GM12878 (cell line): ENCODE measurements around the gene FAM193A. TPM values are rescaled to one million over a fixed set of nuclear protein-coding genes. Genes with fewer than 3 reads are reported as not detected.

Experiments
- ATAC-seq: fragments of 200-7000 bp; cut with Tn5 transposase; 3 replicates; pipeline ENCODE4 v1.9.1; 2020; ENCODE audit warnings: mild to moderate bottlenecking, moderate library complexity
- Bru-seq: library from RNA; stranded (reverse); fragments of 400-500 nt; gene quantifications from one replicate; lab custom pipeline; 2021; lab: Mats Ljungman, UMichigan
- BruChase-seq, 2 experiments: library from RNA; stranded (reverse); fragments of 400-500 nt; gene quantifications; one replicate each; lab custom pipeline; 2021; lab: Mats Ljungman, UMichigan
- BruUV-seq: library from RNA; stranded (reverse); fragments of 400-500 nt; replicated peaks from 2 replicates; lab custom pipeline; 2021; lab: Mats Ljungman, UMichigan
- CTCF ChIA-PET: fragments of 300-600 bp; sonication (Branson Sonifier 250); formaldehyde crosslinking; extraction: SDS; loops from one replicate; lab custom pipeline; 2021; ENCODE audit warnings: inconsistent platforms; lab: Yijun Ruan, JAX
- POLR2A ChIA-PET: fragments of 350-600 bp; formaldehyde crosslinking; extraction: SDS; loops from one replicate; lab custom pipeline; 2021; ENCODE audit warnings: inconsistent platforms; lab: Charles Lee
- RAD21 ChIA-PET: fragments of 300-600 bp; sonication (Branson Sonifier 250); formaldehyde crosslinking; loops from one replicate; lab custom pipeline; 2023; ENCODE audit warnings: antibody characterized with exemption; ENCODE audit not compliant: unreplicated experiment; lab: Charles Lee
- SMC1A ChIA-PET: fragments of 300-600 bp; sonication (Branson Sonifier 250); formaldehyde crosslinking; loops from one replicate; lab custom pipeline; 2023; ENCODE audit not compliant: unreplicated experiment, uncharacterized antibody; lab: Charles Lee
- DNase-seq: peaks from one replicate; pipeline ENCODE4 v3.0.0-alpha.2; 2011; ENCODE audit warnings: low read depth, low spot score
- FAIRE-seq: peaks from 3 replicates; lab custom pipeline; 2011; peaks lifted over from hg19 to GRCh38; lab: Jason Lieb, UNC
- H2AFZ ChIP-seq: 2 replicates; pipeline ENCODE4 v1.6.0; 2011; ENCODE audit warnings: low read depth, low read length, control low read depth; ENCODE audit not compliant: control insufficient read depth
- H3K27ac ChIP-seq: 2 replicates; pipeline ENCODE4 v1.5.1; 2011; ENCODE audit warnings: control low read depth; ENCODE audit not compliant: control insufficient read depth, insufficient read depth
- H3K27me3 ChIP-seq, 2 experiments: replicated peaks in 1 of 2; 2 replicates each; pipeline versions ENCODE4 v1.6.0 to v1.6.1; 2011; ENCODE audit warnings: low read length in 1 of 2; ENCODE audit not compliant: control insufficient read depth in 2 of 2, insufficient read depth in 2 of 2
- H3K36me3 ChIP-seq, 2 experiments: 2 replicates each; pipeline ENCODE4 v1.5.1; 2011; ENCODE audit warnings: low read length in 1 of 2; ENCODE audit not compliant: control insufficient read depth in 2 of 2, insufficient read depth in 2 of 2
- H3K4me1 ChIP-seq: 2 replicates; pipeline ENCODE4 v1.6.1; 2011; ENCODE audit warnings: mild to moderate bottlenecking, low read length, moderate library complexity, mixed read lengths; ENCODE audit not compliant: control insufficient read depth, insufficient read depth
- H3K4me2 ChIP-seq: 2 replicates; pipeline ENCODE4 v1.6.0; 2011; ENCODE audit warnings: control low read depth; ENCODE audit not compliant: control insufficient read depth, insufficient read depth
- H3K4me3 ChIP-seq: fragments of 200-600 bp; sonication (generic); 2 replicates; pipeline ENCODE4 v1.5.1; 2016
- H3K79me2 ChIP-seq: 2 replicates; pipeline ENCODE4 v1.6.0; 2011; ENCODE audit warnings: low read length; ENCODE audit not compliant: control insufficient read depth, insufficient read depth
- H3K9ac ChIP-seq: 2 replicates; pipeline ENCODE4 v1.8.0; 2011; ENCODE audit warnings: low read length, control low read depth, mixed read lengths; ENCODE audit not compliant: control insufficient read depth, insufficient read depth
- H3K9me3 ChIP-seq: replicated peaks from 3 replicates; pipeline ENCODE4 v1.5.1; 2011; ENCODE audit warnings: mild to moderate bottlenecking, low read length; ENCODE audit not compliant: control insufficient read depth, insufficient read depth
- H4K20me1 ChIP-seq: 2 replicates; pipeline ENCODE4 v1.6.0; 2011; ENCODE audit not compliant: control insufficient read depth, insufficient read depth
- ATF7 ChIP-seq: fragments of 450-650 bp; IDR thresholded peaks from 2 replicates; pipeline ENCODE4 v1.6.1; 2016; ENCODE audit warnings: low read depth, mild to moderate bottlenecking
- BACH1 ChIP-seq: fragments of 450-650 bp; IDR thresholded peaks from 2 replicates; pipeline ENCODE4 v1.6.1; 2017; ENCODE audit warnings: mild to moderate bottlenecking, borderline replicate concordance
- CREM ChIP-seq: IDR thresholded peaks from 2 replicates; pipeline ENCODE4 v1.6.1; 2014; ENCODE audit warnings: antibody characterized with exemption, low read depth
- IKZF2 ChIP-seq, 2 experiments: fragments of 450-650 bp; IDR thresholded peaks; 2 replicates each; pipeline ENCODE4 v1.6.1; 2017; ENCODE audit warnings: mild to moderate bottlenecking in 2 of 2, moderate library complexity in 2 of 2
- MXI1 ChIP-seq: fragments of 150-350 bp; IDR thresholded peaks from 2 replicates; pipeline ENCODE4 v1.6.1; 2011; ENCODE audit warnings: low read depth, mild to moderate bottlenecking, inconsistent platforms, low read length, improper control_type of control experiment
- NFYA ChIP-seq: IDR thresholded peaks from 2 replicates; pipeline ENCODE4 v1.6.1; 2011; ENCODE audit warnings: low read depth, mild to moderate bottlenecking, low read length, improper control_type of control experiment, borderline replicate concordance
- PML ChIP-seq: IDR thresholded peaks from 2 replicates; pipeline ENCODE4 v1.6.1; 2012; ENCODE audit warnings: low read length, inconsistent platforms
- SIN3A ChIP-seq: IDR thresholded peaks from 2 replicates; pipeline ENCODE4 v1.6.1; 2012; ENCODE audit warnings: low read depth, low read length, improper control_type of control experiment
- SIX5 ChIP-seq: IDR thresholded peaks from 2 replicates; pipeline ENCODE4 v1.6.1; 2011; ENCODE audit warnings: mild to moderate bottlenecking, low read depth, low read length, moderate library complexity; ENCODE audit not compliant: severe bottlenecking
- SREBF1 ChIP-seq: IDR thresholded peaks from 2 replicates; pipeline ENCODE4 v1.6.1; 2012; ENCODE audit warnings: mild to moderate bottlenecking, low read length
- TCF3 ChIP-seq: IDR thresholded peaks from 2 replicates; pipeline ENCODE4 v1.6.1; 2012; ENCODE audit warnings: low read depth, mild to moderate bottlenecking, low read length, borderline replicate concordance; ENCODE audit not compliant: insufficient read depth
- YY1 ChIP-seq: IDR thresholded peaks from 2 replicates; pipeline ENCODE4 v1.6.1; 2011; ENCODE audit warnings: low read depth, mild to moderate bottlenecking, low read length
- WGBS: methylation state at CpG from one replicate; pipeline ENCODE4 v1.1.6; 2016; ENCODE audit warnings: low lambda C conversion rate; ENCODE audit not compliant: insufficient replicate concordance, insufficient coverage; ENCODE audit errors: missing lambda C conversion rate; 5-methylcytosine and 5-hydroxymethylcytosine counted together
- in situ Hi-C: fragments of 300-500 bp; cut with MboI; formaldehyde crosslinking; loops from 9 replicates; pipeline ENCODE4 v1.14.3; 2018; ENCODE audit warnings: mixed read lengths
- intact Hi-C: fragments of 100-400 bp; cut with micrococcal nuclease; formaldehyde crosslinking; loops from one replicate; pipeline ENCODE4 v1.14.2; 2022; ENCODE audit not compliant: unreplicated experiment
- long read RNA-seq, 2 experiments: library from polyadenylated mRNA; unstranded; transcript quantifications; one replicate each; pipeline ENCODE4 v2.0.0, GENCODE V29; 2019 to 2020
- polyA minus RNA-seq, 3 experiments: library from RNA; depleted of rRNA, polyadenylated mRNA; stranded (reverse); fragments of >200 nt; gene quantifications; 2 replicates each; pipeline ENCODE4 v1.2.3, GENCODE V29; 2011
- polyA plus RNA-seq, 11 experiments: library from polyadenylated mRNA; depleted of rRNA in 4 of 11; unstranded in 6 of 11; stranded (reverse) in 5 of 11; fragments of >200 nt; fragmentation: Nextera tagmentation in 4 of 11; fragmentation: Illumina TruSeq in 1 of 11; extraction: Ambion mirVana in 4 of 11; extraction: Trizol in 1 of 11; gene quantifications; 1 replicate in 1 of 11; 2 replicates in 10 of 11; pipeline versions ENCODE4 v1.2.1 to v1.2.3, GENCODE V29; 2011 to 2016; ENCODE audit warnings: inconsistent platforms in 2 of 11, missing spikeins in 2 of 11, low read depth in 1 of 11
- total RNA-seq, 4 experiments: library from RNA; depleted of rRNA in 3 of 4; stranded (reverse); fragments of >200 nt in 3 of 4; fragmentation: Illumina TruSeq in 1 of 4; extraction: Trizol in 1 of 4; gene quantifications; 2 replicates each; pipeline versions ENCODE4 v1.2.1 to v1.2.3, GENCODE V29; 2013 to 2021
- TF ChIP-seq, protein P1 (sequence below): IDR thresholded peaks from 2 replicates; pipeline ENCODE4 v1.6.1; 2012; ENCODE audit warnings: low read depth, low read length, improper control_type of control experiment

FAM193A gene, protein sequence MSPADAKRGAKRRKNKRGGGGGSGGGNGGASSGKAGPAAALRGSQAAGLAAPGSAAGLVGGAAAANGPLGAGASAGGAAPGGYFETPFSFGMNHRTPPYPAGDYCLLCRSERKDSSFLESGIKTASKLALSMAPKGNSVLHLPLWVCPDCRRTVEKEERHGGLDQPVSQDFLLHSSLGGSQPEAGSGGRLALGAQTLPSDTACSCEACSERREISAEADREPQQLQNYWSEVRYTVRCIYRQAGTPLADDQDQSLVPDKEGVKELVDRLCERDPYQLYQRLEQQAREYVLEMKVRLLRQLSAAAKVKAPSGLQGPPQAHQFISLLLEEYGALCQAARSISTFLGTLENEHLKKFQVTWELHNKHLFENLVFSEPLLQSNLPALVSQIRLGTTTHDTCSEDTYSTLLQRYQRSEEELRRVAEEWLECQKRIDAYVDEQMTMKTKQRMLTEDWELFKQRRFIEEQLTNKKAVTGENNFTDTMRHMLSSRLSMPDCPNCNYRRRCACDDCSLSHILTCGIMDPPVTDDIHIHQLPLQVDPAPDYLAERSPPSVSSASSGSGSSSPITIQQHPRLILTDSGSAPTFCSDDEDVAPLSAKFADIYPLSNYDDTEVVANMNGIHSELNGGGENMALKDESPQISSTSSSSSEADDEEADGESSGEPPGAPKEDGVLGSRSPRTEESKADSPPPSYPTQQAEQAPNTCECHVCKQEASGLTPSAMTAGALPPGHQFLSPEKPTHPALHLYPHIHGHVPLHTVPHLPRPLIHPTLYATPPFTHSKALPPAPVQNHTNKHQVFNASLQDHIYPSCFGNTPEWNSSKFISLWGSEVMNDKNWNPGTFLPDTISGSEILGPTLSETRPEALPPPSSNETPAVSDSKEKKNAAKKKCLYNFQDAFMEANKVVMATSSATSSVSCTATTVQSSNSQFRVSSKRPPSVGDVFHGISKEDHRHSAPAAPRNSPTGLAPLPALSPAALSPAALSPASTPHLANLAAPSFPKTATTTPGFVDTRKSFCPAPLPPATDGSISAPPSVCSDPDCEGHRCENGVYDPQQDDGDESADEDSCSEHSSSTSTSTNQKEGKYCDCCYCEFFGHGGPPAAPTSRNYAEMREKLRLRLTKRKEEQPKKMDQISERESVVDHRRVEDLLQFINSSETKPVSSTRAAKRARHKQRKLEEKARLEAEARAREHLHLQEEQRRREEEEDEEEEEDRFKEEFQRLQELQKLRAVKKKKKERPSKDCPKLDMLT (N-terminal part only)
- 80.1 and 89.1 TPM in 2 replicates for total RNA-seq (2013; cell fraction: nucleolus; rRNA removed)
- total RNA-seq (2014; rRNA removed) (9.3 and 9.8 TPM in 2 replicates), total RNA-seq (2014; rRNA removed; fragmentation: Illumina TruSeq; extraction: Trizol) (8.6 and 8.9 TPM in 2 replicates), total RNA-seq (2021) (22.2 and 23.3 TPM in 2 replicates), polyA plus RNA-seq (2011; rRNA removed) (3.7 and 5.1 TPM in 2 replicates), polyA plus RNA-seq (2014; fragmentation: Illumina TruSeq; extraction: Trizol) (8.5 and 12.4 TPM in 2 replicates), polyA plus RNA-seq (2014; fragmentation: Nextera tagmentation; extraction: Ambion mirVana) (under 1 TPM; 0.52 to 0.91 TPM), polyA plus RNA-seq (2014; rRNA removed) (8.6 and 10.3 TPM in 2 replicates), polyA plus RNA-seq (2016; fragmentation: Nextera tagmentation; extraction: Ambion mirVana) (1 to 10 TPM; 5.3 to 6.1 TPM), polyA minus RNA-seq (2011; rRNA and poly(A)+ RNA removed) (15.6 and 20.9 TPM in 2 replicates), Bru-seq, nascent RNA (percentile 80 among the genes with signal in this experiment), BruChase-seq, experiment 1, labeled RNA remaining after a 6-hour chase (percentile 86 among the genes with signal in this experiment), BruChase-seq, experiment 2, labeled RNA remaining after a 2-hour chase (percentile 82 among the genes with signal in this experiment)
- polyA plus RNA-seq (2011; ENCODE audit: low read depth), result 8.2 TPM
- 7.5 and 9.4 TPM in 2 replicates for polyA plus RNA-seq (2011; cell fraction: cytosol; rRNA removed)
- polyA plus RNA-seq (2011; cell fraction: nucleus; rRNA removed), result 15.9 and 22.4 TPM in 2 replicates
- 13.2 and 14.7 TPM in 2 replicates for polyA plus RNA-seq (2012)
- polyA minus RNA-seq (2011; cell fraction: cytosol; rRNA and poly(A)+ RNA removed), result 11.9 and 12.1 TPM in 2 replicates
- polyA minus RNA-seq (2011; cell fraction: nucleus; rRNA and poly(A)+ RNA removed), result 16.8 and 30.8 TPM in 2 replicates
- long read RNA-seq, experiment 1, partial matches to known transcripts, result 2 of 3 reads
- long read RNA-seq, experiment 1, other reads (novel, unspliced or antisense), result 1 of 3 reads
- long read RNA-seq, experiment 2, partial matches to known transcripts, result 1 of 8 reads
- long read RNA-seq, experiment 2, other reads (novel, unspliced or antisense), result 7 of 8 reads

DNA sequence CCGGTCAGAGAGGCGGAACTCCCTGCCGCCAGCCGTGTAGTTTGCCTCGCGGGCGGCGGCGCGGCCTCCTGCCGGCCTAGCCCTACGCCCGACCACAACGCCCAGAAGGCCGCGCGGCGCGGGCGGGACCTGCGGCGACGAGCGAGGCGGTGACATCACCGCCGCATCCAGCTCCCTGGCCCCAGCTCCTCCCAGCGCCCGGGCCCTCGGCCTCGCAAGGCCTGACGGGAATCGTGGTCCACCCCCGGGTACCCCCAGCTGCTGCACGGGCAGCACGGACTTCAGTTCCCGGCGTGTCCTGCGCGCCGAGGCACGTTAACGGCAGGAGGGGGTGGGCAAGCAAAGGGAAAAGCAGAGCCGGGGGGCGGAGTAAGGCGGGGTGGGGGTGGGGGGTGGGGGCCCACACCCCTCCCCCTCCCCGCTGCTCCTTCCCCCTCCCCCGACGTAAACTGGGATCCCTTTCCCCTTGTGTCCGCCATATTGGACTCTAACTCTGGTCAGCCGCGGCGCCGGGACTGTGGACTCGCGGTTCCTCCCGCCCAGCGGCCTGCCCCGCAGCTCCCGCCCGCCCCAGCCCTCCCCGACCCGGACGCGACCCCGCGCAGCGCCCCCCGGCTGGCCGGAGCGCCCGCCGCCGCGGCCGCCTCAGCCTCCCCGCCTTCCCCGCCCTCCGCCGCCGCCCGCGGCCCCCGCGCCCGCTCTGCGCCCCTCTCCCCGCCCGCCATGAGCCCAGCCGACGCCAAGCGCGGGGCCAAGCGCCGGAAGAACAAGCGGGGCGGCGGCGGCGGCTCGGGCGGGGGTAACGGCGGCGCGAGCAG lies at the start of gene FAM193A:
FAM193A (plus strand) TSS at position 455 of the 818 bp plus-strand sequence; CDS start at position 724, 269 bp downstream.
- H3K4me2 ChIP-seq, result peak within 1 kb of the TSS; percentile 70
- SMC1A ChIA-PET, result interaction anchor here (0.7 to 1.8 kb wide), 7 partner anchors 17 to 298 kb away, joined by 3 to 6 read pairs (median 3); partner anchors contain the start of gene RNF4
- in situ Hi-C loops (no loop called here), intact Hi-C loops (loop anchor here (5.0 kb wide), 1 partner anchor 119 kb away; the partner anchor contains the start of genes CFAP99 and ZFYVE28)
- FAIRE-seq, result peak; percentile 87
- H3K9me3 ChIP-seq, result no peaks in the 10 kb centered on the region
- peak within 1 kb of the TSS; percentile 83 for H3K27ac ChIP-seq
- POLR2A ChIA-PET, result interaction anchor here (0.5 to 2.6 kb wide), 15 partner anchors 10 to 1371 kb away, joined by 3 to 19 read pairs (median 4); partner anchors contain the start of gene RNF4
- peak; percentile 96 for ATAC-seq
- BruUV-seq, result no TSS peak
- DNase-seq, result peak; percentile 94
- WGBS, result 2% methylated on average over 28 of the region's 106 CpGs
- peaks cover 8% of the 10 kb centered on the region for H3K4me1 ChIP-seq
- no peaks in the 10 kb centered on the region for H3K36me3 ChIP-seq
- RAD21 ChIA-PET, result interaction anchor here (0.6 to 3.1 kb wide), 23 partner anchors 15 to 427 kb away, joined by 3 to 27 read pairs (median 4); partner anchors contain the start of genes GRK4, NOP14 and RNF4
- CTCF ChIA-PET, result interaction anchor here (1.0 to 2.3 kb wide), 7 partner anchors 10 to 94 kb away, joined by 3 to 12 read pairs (median 4); partner anchors contain the start of gene RNF4
- H3K4me3 ChIP-seq, result peak within 1 kb of the TSS; percentile 95
- H2AFZ ChIP-seq, result peak within 1 kb of the TSS; percentile 66
- H3K79me2 ChIP-seq, result peaks cover 46% of the 10 kb centered on the region
- H3K9ac ChIP-seq, result peak within 1 kb of the TSS; percentile 86
- no peaks in the 10 kb centered on the region for H3K27me3 ChIP-seq
- peaks cover 4% of the 10 kb centered on the region for H4K20me1 ChIP-seq
- TF ChIP-seq ATF7, result peak; percentile 75
- peak; percentile 33; the same call in 1 of the 2 replicates for TF ChIP-seq TCF3
- TF ChIP-seq SIX5, result peak; percentile 94
- TF ChIP-seq MXI1, result no peak; the same call in 1 of the 2 replicates
- TF ChIP-seq, protein P1, sequence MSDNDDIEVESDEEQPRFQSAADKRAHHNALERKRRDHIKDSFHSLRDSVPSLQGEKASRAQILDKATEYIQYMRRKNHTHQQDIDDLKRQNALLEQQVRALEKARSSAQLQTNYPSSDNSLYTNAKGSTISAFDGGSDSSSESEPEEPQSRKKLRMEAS, result 0 out of 2 replicates have a peak, but pooled peaks have one; percentile 9
- TF ChIP-seq CREM, result peak; percentile 90
- TF ChIP-seq SIN3A, result no peak; the same call in 1 of the 2 replicates
- no peak for TF ChIP-seq PML
- TF ChIP-seq YY1, result peak; percentile 89
- TF ChIP-seq BACH1, result peak; percentile 29; the same call in 1 of the 2 replicates
- no peak for TF ChIP-seq NFYA
- no peak for TF ChIP-seq IKZF2 (IDR thresholded peaks at IDR 0.05)
- TF ChIP-seq SREBF1, result peak; percentile 65
